Heart left ventricle (tissue), 16 donors: ENCODE data around the gene RAB20. TPM values are rescaled to one million over a fixed set of nuclear protein-coding genes. Genes with fewer than 3 reads are reported as not detected.
"Not testable (repeated sequence)": the region's sequence is repeated elsewhere in the genome, so short reads cannot be mapped to it uniquely, and the experiment has no call there.

Experiments used
- ATAC-seq, 4 donors: fragments of 200-7000 bp; cut with Tn5 transposase; one replicate each; pipeline ENCODE4 v1.9.1; 2020 to 2022; ENCODE audit warnings: moderate library complexity in 4 of 4, mild to moderate bottlenecking in 3 of 4, moderate number of reproducible peaks in 1 of 4
- DNase-seq, 5 donors: peaks; one replicate each; pipeline ENCODE4 v3.0.0-alpha.2; 2020
- H3K27ac ChIP-seq, 12 donors: fragments of 200-600 bp; sonication (generic) in 4 of 12; one replicate each; pipeline versions ENCODE4 v1.5.0 to v1.8.0; 2016 to 2022; ENCODE audit warnings: mild to moderate bottlenecking in 2 of 12
- H3K27me3 ChIP-seq, 9 donors: fragments of 200-600 bp; sonication (generic) in 2 of 9; one replicate each; pipeline versions ENCODE4 v1.5.1 to v1.8.0; 2016 to 2022; ENCODE audit warnings: mild to moderate bottlenecking in 3 of 9
- H3K36me3 ChIP-seq, 9 donors: fragments of 200-600 bp; sonication (generic) in 2 of 9; one replicate each; pipeline versions ENCODE4 v1.5.0 to v1.8.0; 2018 to 2022; ENCODE audit warnings: mild to moderate bottlenecking in 2 of 9
- H3K4me1 ChIP-seq, 12 donors: fragments of 200-600 bp; sonication (generic) in 4 of 12; one replicate each; pipeline versions ENCODE4 v1.5.0 to v1.8.0; 2016 to 2022; ENCODE audit warnings: mild to moderate bottlenecking in 3 of 12
- H3K4me3 ChIP-seq, 12 donors: fragments of 200-600 bp; sonication (generic) in 4 of 12; one replicate each; pipeline versions ENCODE4 v1.5.0 to v1.8.0; 2017 to 2022; ENCODE audit warnings: mild to moderate bottlenecking in 9 of 12, moderate library complexity in 4 of 12
- H3K9me3 ChIP-seq, 12 donors: fragments of 200-600 bp; sonication (generic) in 4 of 12; one replicate each; pipeline versions ENCODE4 v1.5.0 to v1.8.0; 2016 to 2022; ENCODE audit warnings: mild to moderate bottlenecking in 1 of 12
- CTCF ChIP-seq, 12 donors: fragments of 200-600 bp; sonication (generic) in 4 of 12; IDR thresholded peaks; one replicate each; pipeline versions ENCODE4 v1.5.0 to v1.8.0; 2018 to 2022; ENCODE audit warnings: antibody characterized with exemption in 12 of 12, mild to moderate bottlenecking in 5 of 12
- POLR2A ChIP-seq, 2 donors: fragments of 450-650 bp; IDR thresholded peaks; one replicate each; pipeline ENCODE4 v1.6.1; 2017; ENCODE audit warnings: antibody characterized with exemption in 2 of 2, mild to moderate bottlenecking in 2 of 2, moderate library complexity in 2 of 2
- WGBS, 4 donors: extraction: QIAGEN DNeasy Blood & Tissue Kit in 2 of 4; methylation state at CpG; one replicate each; pipeline versions ENCODE4 v1.1.5 to v1.1.7; 2013 to 2018; 5-methylcytosine and 5-hydroxymethylcytosine counted together
- intact Hi-C, 10 donors: fragments of 100-400 bp; cut with DNase I; formaldehyde crosslinking; loops; one replicate each; pipeline versions ENCODE4 v1.11.1 to v1.14.2; 2022
- polyA plus RNA-seq, 2 donors: library from polyadenylated mRNA; stranded (reverse); fragments of 200-250 nt; gene quantifications; one replicate each; pipeline ENCODE4 v1.2.3, GENCODE V29; 2013
- total RNA-seq, 9 donors: library from RNA; depleted of rRNA in 2 of 9; stranded (reverse); fragments of >200 nt in 2 of 9; fragmentation: NEBNext Ultra II Directional in 3 of 9; extraction: Animal tissue kit (Norgen Biotek cat#: 25700) in 3 of 9; gene quantifications; one replicate each; pipeline versions ENCODE4 v1.1.0 to v1.2.4, GENCODE V29; 2016 to 2023
- donor health status: ischemic (EF 13 %, LVEDD 7.1; RV severe dilation, severe dysfunction).
- donor health status: healthy with polysubstance abuse.
- donor health status: DM: no; HTN: yes; CAD: no.
- donor health status: DM: no; HTN: no; CAD: no.
- donor health status: ischemic (EF 25% LVEDD 6.9; RV normal size, moderate dysfunction).
- donor health status: ischemic (EF 25% LVEDD 5.7; RV mildly dilated, moderate dysfunction).
- donor health status: healthy.
- donor health status: DM: yes; HTN: yes; CAD: no.
- donor health status: ischemic (EF 35%, LVEDD 5.7; RV mildly dilated, moderate dysfunction).
- donor health status: nonischemic (EF 11% LVEDD 7.7; RV severe dilation, severe dysfunction).
- donor health status: DM: yes; HTN: yes; CAD: no.
- donor health status: PGD.
- donor health status: ischemic (EF 29% LVEDD 5.4; RV normal size, mild dysfunction).
- donor health status: nonischemic (EF 23%, LVEDD 6.1; RV moderate dilation, normal function).

Gene RAB20
- total and polyA plus RNA-seq, 11 donors: 5.5 to 30.2 (median 13.7) TPM

DNA sequence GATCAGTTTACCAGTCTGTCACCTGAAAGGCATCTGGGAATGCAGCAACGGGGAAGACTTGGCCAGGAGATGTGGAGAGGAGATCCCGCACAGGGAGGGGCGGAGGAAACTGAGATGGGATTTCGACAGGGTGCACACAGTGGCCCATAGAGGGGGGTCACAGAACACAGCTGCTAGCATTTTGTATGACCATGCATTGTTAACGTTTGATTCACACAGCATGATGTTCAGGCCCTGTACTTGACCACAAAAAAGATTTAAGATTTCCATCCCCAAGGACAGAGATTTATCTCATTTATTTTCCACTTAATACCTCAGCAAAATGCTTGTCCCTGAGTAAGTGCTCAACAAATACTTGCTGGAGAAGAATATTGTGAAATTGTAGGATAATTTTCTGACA, 63.2 kb downstream of the RAB20 start:
- Histone ChIP-seq H3K4me1 (peaks cover 0 to 6% (median 1%) of the 10 kb centered on the region in 12 donors), H3K27ac (no peak overlapping the region), H3K9me3 (no peaks in the 10 kb centered on the region), H3K4me3 (no peak overlapping the region), H3K36me3 (peaks cover 0 to 96% (median 93%) of the 10 kb centered on the region in 9 donors), H3K27me3 (no peaks in the 10 kb centered on the region)
- intact Hi-C loops: no loop called here
- peak in 2 of 5 donors; percentile 10 to 12 for DNase-seq
- no peak for ATAC-seq
- 72 to 83% (median 76%) methylated on average over 5 of the region's 5 CpGs for whole genome bisulfite sequencing, 4 donors
- TF ChIP-seq CTCF (IDR thresholded peaks at IDR 0.05) (no peak), POLR2A (IDR thresholded peaks at IDR 0.05) (no peak)

- 93 to 97% (median 95%) methylated on average over 3 of the region's 3 CpGs for WGBS, 4 donors
- H3K4me3 ChIP-seq, intact Hi-C loops, H3K9me3 ChIP-seq, ATAC-seq, DNase-seq, H3K27me3 ChIP-seq, H3K4me1 ChIP-seq, H3K27ac ChIP-seq: not testable (repeated sequence)
- H3K36me3 ChIP-seq: peaks cover 0 to 96% (median 93%) of the 10 kb centered on the region in 9 donors
Measured at GRCh38 chr13:110497896-110498295, 63.6 kb downstream of the RAB20 start.

DNA sequence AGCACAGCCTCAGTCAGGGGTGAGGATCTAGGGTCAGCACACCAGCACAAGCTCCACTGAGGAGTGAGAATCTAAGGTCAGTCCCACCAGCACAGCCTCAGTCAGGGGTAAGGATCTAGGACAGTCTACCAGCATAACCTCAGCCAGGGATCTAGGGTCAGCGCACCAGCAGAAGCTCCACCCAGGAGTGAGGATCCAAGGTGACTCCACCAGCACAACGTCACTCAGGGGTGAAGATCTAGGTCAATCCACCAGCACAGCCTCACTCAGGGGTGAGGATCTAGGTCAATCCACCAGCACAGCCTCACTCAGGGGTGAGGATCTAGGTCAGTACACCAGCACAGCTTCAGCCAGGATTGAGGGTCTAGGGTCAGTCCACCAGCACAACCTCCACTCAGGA, 64.5 kb downstream of the RAB20 start:
- intact Hi-C loops: no loop called here
- Histone ChIP-seq H3K9me3 (no peaks in the 10 kb centered on the region), H3K27me3 (no peaks in the 10 kb centered on the region), H3K27ac (peak overlapping the region in 1 of 12 donors; percentile 18), H3K4me3 (no peak overlapping the region), H3K4me1 (no peaks in the 10 kb centered on the region), H3K36me3 (peaks cover 0 to 96% (median 93%) of the 10 kb centered on the region in 9 donors)
- 71 to 100% (median 93%) methylated on average over 1 to 2 of the region's 2 CpGs for WGBS, 4 donors
- ATAC-seq: no peak
- TF ChIP-seq POLR2A (IDR thresholded peaks at IDR 0.05) (no peak), CTCF (IDR thresholded peaks at IDR 0.05) (no peak)
- peak in 1 of 5 donors; percentile 18 for DNase-seq

DNA sequence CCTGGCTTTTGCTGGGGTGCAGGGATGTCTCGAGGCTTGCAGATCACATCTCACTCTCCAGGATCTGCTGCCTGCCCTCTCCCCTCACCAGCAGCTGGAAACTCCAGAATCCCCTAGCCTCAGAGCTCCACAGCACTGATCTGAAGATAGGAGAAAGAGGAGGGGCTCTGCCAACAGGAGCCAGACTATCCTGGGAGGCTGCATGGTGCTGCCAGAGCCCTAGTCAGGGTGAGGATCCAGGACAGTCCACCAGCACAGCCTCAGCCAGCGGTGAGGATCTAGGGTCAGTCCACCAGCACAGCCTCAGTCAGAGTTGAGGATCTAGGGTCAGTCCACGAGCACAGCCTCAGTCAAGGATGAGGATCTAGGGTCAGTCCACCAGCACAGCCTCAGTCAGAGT, 65.2 kb downstream of the RAB20 start:
- H3K4me3 ChIP-seq: no peak overlapping the region
- no peaks in the 10 kb centered on the region for H3K27me3 ChIP-seq
- DNase-seq: peak in 1 of 5 donors; percentile 20
- intact Hi-C loops: no loop called here
- TF ChIP-seq POLR2A (IDR thresholded peaks at IDR 0.05): no peak
- no peak for TF ChIP-seq CTCF (IDR thresholded peaks at IDR 0.05)
- ATAC-seq: no peak
- peak overlapping the region in 1 of 12 donors; percentile 18 for H3K27ac ChIP-seq
- no peaks in the 10 kb centered on the region for H3K4me1 ChIP-seq
- WGBS, 4 donors: 82 to 96% (median 90%) methylated on average over 3 of the region's 3 CpGs
- no peaks in the 10 kb centered on the region for H3K9me3 ChIP-seq
- peaks cover 0 to 96% (median 93%) of the 10 kb centered on the region in 9 donors for H3K36me3 ChIP-seq

- peaks cover 0 to 96% (median 93%) of the 10 kb centered on the region in 9 donors for H3K36me3 ChIP-seq
- no peaks in the 10 kb centered on the region for H3K27me3 ChIP-seq
- no peaks in the 10 kb centered on the region for H3K4me1 ChIP-seq
- DNase-seq (peak in 2 of 5 donors; percentile 2 to 22), ATAC-seq (no peak)
- TF ChIP-seq CTCF (IDR thresholded peaks at IDR 0.05): no peak
- no peak for TF ChIP-seq POLR2A (IDR thresholded peaks at IDR 0.05)
- H3K9me3 ChIP-seq: no peaks in the 10 kb centered on the region
- WGBS, 4 donors: 95 to 100% (median 98%) methylated on average over 1 to 3 of the region's 3 CpGs
- intact Hi-C loops: no loop called here
- no peak overlapping the region for H3K27ac ChIP-seq
- H3K4me3 ChIP-seq: no peak overlapping the region
Measured at GRCh38 chr13:110495881-110496280, 65.6 kb downstream of the RAB20 start.
